ENCODE results near the gene NINL. TPM values are rescaled to one million over a fixed set of nuclear protein-coding genes. Genes with fewer than 3 reads are reported as not detected.

NINL gene
- total and polyA plus RNA-seq, 4 experiments from 2014 or later, result 0.36 to 4.0 (median 3.4) TPM; not detected in 1

- Histone ChIP-seq H3K4me1 (ENCODE audit: insufficient read depth, low read length) (no peaks in the 10 kb centered on the region), H3K36me3 (ENCODE audit: insufficient read depth, low read length) (no peaks in the 10 kb centered on the region), H3K4me3 (ENCODE audit: low read length in 2 of 2) (no peak overlapping the region), H3K27ac (ENCODE audit: low read depth, low read length) (no peak overlapping the region), H3K9me3 (ENCODE audit: control insufficient read depth in 1 of 2, low read length in 2 of 2) (no peaks in the 10 kb centered on the region), H3K27me3 (ENCODE audit: insufficient read depth, low read length) (no peaks in the 10 kb centered on the region)
- Mint-ChIP-seq H3K9me3 (no peaks in the 10 kb centered on the region), H3K4me1 (no peaks in the 10 kb centered on the region), H3K27ac (no peak overlapping the region), H3K4me3 (no peak overlapping the region), H3K36me3 (no peaks in the 10 kb centered on the region), H3K27me3 (no peaks in the 10 kb centered on the region)
- CTCF ChIA-PET (ENCODE audit: partially characterized antibody), result no interaction called here
- POLR2A ChIA-PET (ENCODE audit: partially characterized antibody), result no interaction called here
- DNase-seq, result no peak
- intact Hi-C loops (cut with micrococcal nuclease), result no loop called here
Measured at GRCh38 chr20:25499031-25499430, 86.3 kb downstream of the NINL start.

- no peak overlapping the region for H3K4me3 Mint-ChIP-seq
- no peaks in the 10 kb centered on the region for H3K27me3 ChIP-seq (ENCODE audit: insufficient read depth, low read length)
- ChIA-PET POLR2A (ENCODE audit: partially characterized antibody) (no interaction called here), CTCF (ENCODE audit: partially characterized antibody) (no interaction called here)
- no peaks in the 10 kb centered on the region for H3K9me3 Mint-ChIP-seq
- no peak overlapping the region for H3K27ac ChIP-seq (ENCODE audit: low read depth, low read length)
- no peaks in the 10 kb centered on the region for H3K4me1 Mint-ChIP-seq
- intact Hi-C loops (cut with micrococcal nuclease), result no loop called here
- DNase-seq, result no peak
- no peaks in the 10 kb centered on the region for H3K9me3 ChIP-seq (ENCODE audit: control insufficient read depth in 1 of 2, low read length in 2 of 2)
- H3K36me3 Mint-ChIP-seq, result no peaks in the 10 kb centered on the region
- no peak overlapping the region for H3K27ac Mint-ChIP-seq
- no peaks in the 10 kb centered on the region for H3K27me3 Mint-ChIP-seq
- no peaks in the 10 kb centered on the region for H3K36me3 ChIP-seq (ENCODE audit: insufficient read depth, low read length)
- H3K4me3 ChIP-seq (ENCODE audit: low read length in 2 of 2), result no peak overlapping the region
- H3K4me1 ChIP-seq (ENCODE audit: insufficient read depth, low read length), result no peaks in the 10 kb centered on the region
Measured at GRCh38 chr20:25498280-25498606, 87.1 kb downstream of the NINL start.

GRCh38 chr20:25497586-25498279 lies 87.6 kb downstream of the NINL start:
- H3K4me1 Mint-ChIP-seq, result no peaks in the 10 kb centered on the region
- POLR2A ChIA-PET (ENCODE audit: partially characterized antibody), result no interaction called here

GRCh38 chr20:25496968-25497401 lies 88.3 kb downstream of the NINL start:
- H3K4me3 ChIP-seq (ENCODE audit: low read length in 2 of 2), result no peak overlapping the region
- H3K27ac ChIP-seq (ENCODE audit: low read depth, low read length), result no peak overlapping the region
- ChIA-PET POLR2A (ENCODE audit: partially characterized antibody) (no interaction called here), CTCF (ENCODE audit: partially characterized antibody) (no interaction called here)
- H3K36me3 ChIP-seq (ENCODE audit: insufficient read depth, low read length), result no peaks in the 10 kb centered on the region
- Mint-ChIP-seq H3K4me1 (no peaks in the 10 kb centered on the region), H3K36me3 (no peaks in the 10 kb centered on the region), H3K27ac (no peak overlapping the region), H3K27me3 (no peaks in the 10 kb centered on the region), H3K9me3 (no peaks in the 10 kb centered on the region), H3K4me3 (no peak overlapping the region)
- no peaks in the 10 kb centered on the region for H3K4me1 ChIP-seq (ENCODE audit: insufficient read depth, low read length)
- H3K27me3 ChIP-seq (ENCODE audit: insufficient read depth, low read length), result no peaks in the 10 kb centered on the region
- intact Hi-C loops (cut with micrococcal nuclease), result no loop called here
- H3K9me3 ChIP-seq (ENCODE audit: control insufficient read depth in 1 of 2, low read length in 2 of 2), result no peaks in the 10 kb centered on the region
- no peak for DNase-seq

More at GRCh38 chr20:25497586-25498279, 87.6 kb downstream of the NINL start:
- Histone ChIP-seq H3K27me3 (ENCODE audit: insufficient read depth, low read length) (no peaks in the 10 kb centered on the region), H3K9me3 (ENCODE audit: control insufficient read depth in 1 of 2, low read length in 2 of 2) (no peaks in the 10 kb centered on the region), H3K4me1 (ENCODE audit: insufficient read depth, low read length) (no peaks in the 10 kb centered on the region), H3K36me3 (ENCODE audit: insufficient read depth, low read length) (no peaks in the 10 kb centered on the region), H3K27ac (ENCODE audit: low read depth, low read length) (no peak overlapping the region), H3K4me3 (ENCODE audit: low read length in 2 of 2) (no peak overlapping the region)
- Mint-ChIP-seq H3K27ac (no peak overlapping the region), H3K36me3 (no peaks in the 10 kb centered on the region), H3K4me3 (no peak overlapping the region), H3K27me3 (no peaks in the 10 kb centered on the region), H3K9me3 (no peaks in the 10 kb centered on the region)
- CTCF ChIA-PET (ENCODE audit: partially characterized antibody), result interaction anchor here (0.5 kb wide), 1 partner anchor 145 kb away, joined by 3 read pairs; no protein-coding TSS in a partner anchor
- no peak for DNase-seq
- intact Hi-C loops (cut with micrococcal nuclease), result no loop called here

- Histone ChIP-seq H3K27me3 (ENCODE audit: insufficient read depth, low read length) (no peaks in the 10 kb centered on the region), H3K9me3 (ENCODE audit: control insufficient read depth in 1 of 2, low read length in 2 of 2) (no peaks in the 10 kb centered on the region), H3K4me1 (ENCODE audit: insufficient read depth, low read length) (no peaks in the 10 kb centered on the region), H3K36me3 (ENCODE audit: insufficient read depth, low read length) (no peaks in the 10 kb centered on the region), H3K4me3 (ENCODE audit: low read length in 2 of 2) (no peak overlapping the region), H3K27ac (ENCODE audit: low read depth, low read length) (no peak overlapping the region)
- POLR2A ChIA-PET (ENCODE audit: partially characterized antibody), result no interaction called here
- Mint-ChIP-seq H3K9me3 (no peaks in the 10 kb centered on the region), H3K4me3 (no peak overlapping the region), H3K4me1 (no peaks in the 10 kb centered on the region), H3K27ac (no peak overlapping the region), H3K27me3 (no peaks in the 10 kb centered on the region), H3K36me3 (no peaks in the 10 kb centered on the region)
- CTCF ChIA-PET (ENCODE audit: partially characterized antibody), result no interaction called here
- intact Hi-C loops (cut with micrococcal nuclease), result no loop called here
- no peak for DNase-seq
Measured at GRCh38 chr20:25496165-25496967, 89.0 kb downstream of the NINL start.

GRCh38 chr20:25495189-25495824 lies 90.0 kb downstream of the NINL start:
- no peaks in the 10 kb centered on the region for H3K9me3 Mint-ChIP-seq
- no peak overlapping the region for H3K4me3 ChIP-seq (ENCODE audit: low read length in 2 of 2)
- intact Hi-C loops (cut with micrococcal nuclease), result no loop called here
- no peak overlapping the region for H3K27ac Mint-ChIP-seq
- DNase-seq, result no peak
- H3K36me3 Mint-ChIP-seq, result no peaks in the 10 kb centered on the region
- no peaks in the 10 kb centered on the region for H3K36me3 ChIP-seq (ENCODE audit: insufficient read depth, low read length)
- no peaks in the 10 kb centered on the region for H3K27me3 Mint-ChIP-seq
- POLR2A ChIA-PET (ENCODE audit: partially characterized antibody), result no interaction called here
- H3K4me1 ChIP-seq (ENCODE audit: insufficient read depth, low read length), result no peaks in the 10 kb centered on the region
- CTCF ChIA-PET (ENCODE audit: partially characterized antibody), result no interaction called here
- H3K4me3 Mint-ChIP-seq, result no peak overlapping the region
- no peaks in the 10 kb centered on the region for H3K4me1 Mint-ChIP-seq
- no peaks in the 10 kb centered on the region for H3K9me3 ChIP-seq (ENCODE audit: control insufficient read depth in 1 of 2, low read length in 2 of 2)
- H3K27me3 ChIP-seq (ENCODE audit: insufficient read depth, low read length), result no peaks in the 10 kb centered on the region
- no peak overlapping the region for H3K27ac ChIP-seq (ENCODE audit: low read depth, low read length)

- H3K27ac ChIP-seq (ENCODE audit: low read depth, low read length), result no peak overlapping the region
- Mint-ChIP-seq H3K9me3 (no peaks in the 10 kb centered on the region), H3K27ac (no peak overlapping the region), H3K27me3 (no peaks in the 10 kb centered on the region), H3K4me3 (no peak overlapping the region), H3K4me1 (no peaks in the 10 kb centered on the region), H3K36me3 (no peaks in the 10 kb centered on the region)
- CTCF ChIA-PET (ENCODE audit: partially characterized antibody), result no interaction called here
- H3K4me3 ChIP-seq (ENCODE audit: low read length in 2 of 2), result no peak overlapping the region
- POLR2A ChIA-PET (ENCODE audit: partially characterized antibody), result no interaction called here
- no peak for DNase-seq
- no peaks in the 10 kb centered on the region for H3K4me1 ChIP-seq (ENCODE audit: insufficient read depth, low read length)
- H3K27me3 ChIP-seq (ENCODE audit: insufficient read depth, low read length), result no peaks in the 10 kb centered on the region
- H3K9me3 ChIP-seq (ENCODE audit: control insufficient read depth in 1 of 2, low read length in 2 of 2), result no peaks in the 10 kb centered on the region
- intact Hi-C loops (cut with micrococcal nuclease), result no loop called here
- H3K36me3 ChIP-seq (ENCODE audit: insufficient read depth, low read length), result no peaks in the 10 kb centered on the region
Measured at GRCh38 chr20:25494506-25495188, 90.7 kb downstream of the NINL start.
